Central memory CD8-positive, alpha-beta T cell (primary cell): Measurements from ENCODE around the gene IGBP1.
"Not testable (repeated sequence)": the region's sequence is repeated elsewhere in the genome, so short reads cannot be mapped to it uniquely, and the experiment has no call there.

Experiments used
- ATAC-seq: fragments of 150-1000 bp; cut with Tn5 transposase; replicated peaks from 2 replicates; pipeline ENCODE4 v1.10.0; 2022; ENCODE audit warnings: mild to moderate bottlenecking, moderate FRiP score, moderate number of reproducible peaks; ENCODE audit not compliant: poor library complexity, severe bottlenecking; ENCODE audit errors: extremely low read depth
- DNase-seq, 2 donors: peaks; one replicate each; pipeline ENCODE4 v3.0.0; 2021; ENCODE audit warnings: low spot score in 2 of 2
- H3K27ac Mint-ChIP-seq: one replicate; pipeline ENCODE4 v1.8.0; 2022; ENCODE audit warnings: low read depth, mild to moderate bottlenecking, moderate library complexity, mixed read lengths
- H3K27me3 Mint-ChIP-seq: one replicate; pipeline ENCODE4 v1.8.0; 2022; ENCODE audit warnings: mixed read lengths
- H3K36me3 Mint-ChIP-seq: one replicate; pipeline ENCODE4 v1.8.0; 2022; ENCODE audit warnings: mild to moderate bottlenecking, moderate library complexity, mixed read lengths; ENCODE audit not compliant: insufficient read depth
- H3K4me1 Mint-ChIP-seq: one replicate; pipeline ENCODE4 v1.8.0; 2022; ENCODE audit warnings: mixed read lengths
- H3K4me3 Mint-ChIP-seq: one replicate; pipeline ENCODE4 v1.8.0; 2022; ENCODE audit warnings: mild to moderate bottlenecking, moderate library complexity, mixed read lengths
- H3K9me3 Mint-ChIP-seq: one replicate; pipeline ENCODE4 v1.8.0; 2022; ENCODE audit warnings: mixed read lengths

Gene IGBP1

DNA sequence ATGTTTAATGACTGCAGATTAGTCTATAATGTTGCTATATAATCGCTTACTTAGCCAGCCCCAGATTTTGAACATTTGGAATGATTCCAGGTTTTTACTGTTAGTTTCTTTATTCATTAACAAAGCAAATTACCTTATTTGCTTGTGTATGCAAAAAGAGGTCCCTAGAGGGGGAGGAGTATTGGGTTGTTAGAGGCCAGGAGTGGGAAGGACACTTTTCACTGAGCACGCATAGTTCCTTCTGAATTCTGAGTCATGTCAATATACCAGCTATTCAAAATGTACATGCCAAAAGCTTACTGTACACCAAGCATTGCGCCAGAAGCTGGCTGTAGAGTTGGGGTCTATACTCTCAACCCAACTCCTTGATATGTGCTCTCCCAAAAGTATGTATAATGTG, 39.0 kb downstream of the IGBP1 start:
- H3K27ac Mint-ChIP-seq, result no peak overlapping the region

DNA sequence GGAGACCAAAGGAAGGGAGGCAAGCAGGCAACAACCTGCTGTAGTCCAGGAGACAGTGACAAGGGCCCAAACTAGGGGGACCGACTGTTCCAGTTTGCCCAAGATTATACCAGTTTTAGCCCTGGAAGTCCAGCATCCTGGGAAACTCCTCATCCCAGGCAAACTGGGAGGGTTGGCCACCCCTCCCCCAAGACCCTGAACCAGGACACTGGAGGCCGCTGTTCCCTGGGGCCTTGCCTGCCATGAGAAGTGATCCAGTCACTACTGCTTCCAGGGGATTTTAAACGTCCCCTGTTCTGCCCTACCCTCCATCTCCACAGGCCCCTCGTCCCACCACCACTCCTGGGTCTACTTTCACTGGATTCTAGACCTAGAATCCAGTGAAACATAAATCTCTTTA, 39.7 kb downstream of the IGBP1 start:
- Mint-ChIP-seq H3K36me3 (no peaks in the 10 kb centered on the region), H3K27ac (no peak overlapping the region), H3K4me1 (no peaks in the 10 kb centered on the region), H3K4me3 (no peak overlapping the region), H3K27me3 (no peaks in the 10 kb centered on the region), H3K9me3 (no peaks in the 10 kb centered on the region)
- ATAC-seq (no peak), DNase-seq (no peak)

More for the DNA sequence above, 39.0 kb downstream of the IGBP1 start:
- H3K36me3 Mint-ChIP-seq, result no peaks in the 10 kb centered on the region
- H3K27me3 Mint-ChIP-seq, result no peaks in the 10 kb centered on the region
- no peak for ATAC-seq
- H3K4me3 Mint-ChIP-seq, result no peak overlapping the region
- no peaks in the 10 kb centered on the region for H3K9me3 Mint-ChIP-seq
- DNase-seq, result no peak
- H3K4me1 Mint-ChIP-seq, result no peaks in the 10 kb centered on the region

DNA sequence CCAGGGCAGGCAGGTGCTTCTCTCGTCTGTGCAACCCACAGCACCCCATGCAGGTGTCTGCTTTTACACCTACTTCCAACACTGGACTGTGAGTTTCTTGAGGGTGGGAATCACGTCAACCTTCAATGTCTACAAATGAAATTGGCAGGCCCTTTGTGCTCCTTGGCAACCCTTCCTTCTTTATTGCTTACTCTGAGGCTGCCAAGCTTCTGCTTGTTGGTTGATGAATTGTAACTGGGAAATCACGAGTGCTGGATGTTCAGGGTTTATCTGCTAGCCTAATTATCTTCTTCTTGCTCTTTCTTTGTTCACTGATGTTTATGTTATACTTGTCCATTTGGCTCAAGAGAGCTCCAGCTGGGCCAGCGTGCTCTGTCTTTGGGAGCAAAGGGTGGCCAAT, 41.5 kb downstream of the IGBP1 start:
- Mint-ChIP-seq H3K9me3 (no peaks in the 10 kb centered on the region), H3K36me3 (no peaks in the 10 kb centered on the region), H3K27ac (no peak overlapping the region), H3K4me1 (no peaks in the 10 kb centered on the region), H3K27me3 (no peaks in the 10 kb centered on the region), H3K4me3 (no peak overlapping the region)
- DNase-seq (no peak), ATAC-seq (no peak)

GRCh38 chrX:70175338-70175737, 42.1 kb downstream of the IGBP1 start:
- Mint-ChIP-seq H3K9me3 (no peaks in the 10 kb centered on the region), H3K4me1 (no peaks in the 10 kb centered on the region), H3K27me3 (no peaks in the 10 kb centered on the region), H3K4me3 (no peak overlapping the region), H3K27ac (no peak overlapping the region), H3K36me3 (no peaks in the 10 kb centered on the region)
- no peak for DNase-seq
- no peak for ATAC-seq

DNA sequence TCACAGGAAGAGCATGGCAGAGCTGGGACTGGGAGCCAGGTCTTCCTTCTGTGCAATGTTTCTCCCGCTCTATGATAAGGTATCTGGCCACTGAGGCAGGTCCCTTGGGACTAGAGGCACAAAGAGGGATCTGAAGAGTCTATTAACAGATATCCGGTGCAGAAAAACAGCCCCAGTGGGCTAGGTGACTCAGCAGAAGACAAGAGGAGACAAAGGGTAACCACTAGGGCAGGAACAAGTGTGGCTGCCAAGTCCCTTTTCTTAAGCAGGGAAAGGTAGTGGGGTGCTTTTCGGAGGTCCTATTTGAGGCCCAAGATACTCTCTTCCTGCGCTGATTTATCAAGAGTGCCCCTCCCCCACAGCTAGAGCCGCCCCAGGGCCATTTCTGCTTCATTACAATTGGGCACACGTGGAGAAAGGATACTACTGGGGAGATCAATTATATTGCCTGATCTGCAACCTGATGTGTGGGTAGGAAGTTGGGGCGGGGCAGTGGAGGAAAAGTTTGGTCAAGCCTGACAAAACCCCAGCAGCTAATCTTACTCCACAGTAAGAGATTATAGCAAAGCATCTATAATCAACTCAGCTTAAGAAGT, 43.8 kb downstream of the IGBP1 start, which contains the start of gene DGAT2L6:
Gene DGAT2L6, plus strand, starts transcription at position 546 of the 596 bp plus-strand sequence. CDS start 100 bp downstream, outside the sequence.
- H3K27ac Mint-ChIP-seq, result no peak within 1 kb of the TSS
- no peaks in the 10 kb centered on the region for H3K9me3 Mint-ChIP-seq
- H3K27me3 Mint-ChIP-seq, result no peaks in the 10 kb centered on the region
- no peaks in the 10 kb centered on the region for H3K36me3 Mint-ChIP-seq
- DNase-seq, result no peak
- H3K4me1 Mint-ChIP-seq, result no peaks in the 10 kb centered on the region
- H3K4me3 Mint-ChIP-seq, result no peak within 1 kb of the TSS
- ATAC-seq, result no peak

- Mint-ChIP-seq H3K9me3 (no peaks in the 10 kb centered on the region), H3K4me1 (no peaks in the 10 kb centered on the region), H3K36me3 (no peaks in the 10 kb centered on the region), H3K4me3 (no peak overlapping the region), H3K27me3 (peaks cover 12% of the 10 kb centered on the region), H3K27ac (no peak overlapping the region)
- ATAC-seq, result no peak
- no peak for DNase-seq
Observed at GRCh38 chrX:70183091-70183490, 49.8 kb downstream of the IGBP1 start.

DNA sequence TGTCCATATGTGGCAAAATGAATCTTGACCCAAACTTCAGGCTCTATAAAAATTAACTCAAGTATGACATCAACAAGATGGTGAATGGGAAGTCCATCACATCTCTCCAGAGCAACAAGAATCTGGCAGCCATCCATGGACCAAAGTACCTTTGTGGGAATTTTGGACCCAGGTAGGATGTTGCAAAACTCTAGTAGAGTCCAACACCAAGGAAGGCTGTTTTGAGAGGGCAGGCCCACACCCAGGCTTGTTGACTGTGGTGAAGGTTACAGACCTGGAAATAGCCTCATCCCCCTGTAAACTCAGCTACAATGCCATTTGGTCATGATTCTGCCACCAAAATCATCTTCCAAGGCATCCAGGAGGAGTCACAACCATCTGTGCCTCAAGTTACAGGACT, 57.0 kb downstream of the IGBP1 start:
- DNase-seq, result no peak
- Mint-ChIP-seq H3K9me3 (peaks cover 9% of the 10 kb centered on the region), H3K27me3 (peaks cover 21% of the 10 kb centered on the region), H3K27ac (no peak overlapping the region), H3K4me1 (no peaks in the 10 kb centered on the region), H3K4me3 (no peak overlapping the region), H3K36me3 (peaks cover 3% of the 10 kb centered on the region)
- no peak for ATAC-seq

DNA sequence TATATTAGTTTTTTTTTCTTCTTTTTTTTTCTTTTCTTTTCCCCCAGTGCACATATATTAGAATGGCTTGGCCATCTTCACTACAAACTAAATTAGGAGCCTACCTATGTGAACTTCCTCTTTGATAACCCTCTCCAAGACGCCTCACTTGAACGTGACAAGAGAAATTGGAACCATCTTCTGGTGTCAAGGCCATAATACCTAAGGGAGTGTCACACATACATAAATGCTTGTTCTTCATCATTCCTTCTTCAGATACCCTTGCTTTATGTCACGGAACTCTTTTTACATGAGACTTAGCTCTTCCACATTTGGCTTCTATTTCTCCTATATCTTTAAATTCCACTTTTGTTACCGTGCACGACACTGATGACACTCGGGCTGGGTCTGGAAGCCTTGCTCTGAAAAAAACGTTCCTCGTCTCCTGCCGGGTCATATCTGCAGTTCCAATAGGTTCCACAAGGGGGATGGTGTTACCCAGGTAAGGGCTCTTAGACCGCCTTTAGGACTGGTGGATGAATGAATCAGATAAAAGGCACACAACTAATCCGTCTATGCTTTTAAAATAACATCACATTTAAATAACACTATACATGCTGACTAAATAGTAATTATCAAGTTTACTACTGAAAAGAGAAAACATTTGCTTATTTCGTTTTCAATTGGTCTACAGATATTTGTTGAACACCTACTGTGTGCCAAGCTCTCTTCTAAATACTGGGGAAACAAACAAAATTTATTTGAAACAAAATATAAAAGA, 63.9 kb downstream of the IGBP1 start:
- ATAC-seq (peak; percentile 60), DNase-seq (peak; percentile 29 to 37)
- Mint-ChIP-seq H3K27ac (no peak overlapping the region), H3K27me3 (no peaks in the 10 kb centered on the region), H3K9me3 (no peaks in the 10 kb centered on the region), H3K4me1 (peaks cover 6% of the 10 kb centered on the region), H3K36me3 (no peaks in the 10 kb centered on the region), H3K4me3 (no peak overlapping the region)

GRCh38 chrX:70201732-70202131, 68.5 kb downstream of the IGBP1 start:
- Mint-ChIP-seq H3K4me3 (no peak overlapping the region), H3K36me3 (no peaks in the 10 kb centered on the region), H3K9me3 (no peaks in the 10 kb centered on the region), H3K27me3 (no peaks in the 10 kb centered on the region), H3K4me1 (peaks cover 6% of the 10 kb centered on the region), H3K27ac (no peak overlapping the region)
- DNase-seq (no peak), ATAC-seq (no peak)

DNA sequence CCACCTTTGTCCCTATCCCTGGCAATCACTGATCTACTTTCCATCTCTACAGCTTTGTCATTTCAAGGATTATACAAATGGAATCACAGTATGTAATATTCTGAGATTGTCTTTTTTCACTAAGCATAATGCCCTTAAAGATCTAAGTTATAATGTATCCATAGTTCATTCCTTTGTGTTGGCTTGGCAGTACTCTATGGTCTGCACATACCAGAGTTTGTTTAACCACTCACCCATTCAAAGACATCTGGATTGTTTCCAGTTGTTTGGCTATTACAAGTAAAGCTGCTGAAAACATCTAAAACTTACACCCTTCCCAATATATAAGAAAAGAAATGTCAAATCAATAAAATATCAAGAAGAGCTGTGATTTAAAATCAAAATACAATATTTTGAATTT, 75.2 kb downstream of the IGBP1 start:
- no peak for ATAC-seq

GRCh38 chrX:70209570-70209969, 76.3 kb downstream of the IGBP1 start:
- ATAC-seq, result not testable (repeated sequence)

More for the DNA sequence above, 75.2 kb downstream of the IGBP1 start:
- Mint-ChIP-seq H3K36me3 (no peaks in the 10 kb centered on the region), H3K9me3 (no peaks in the 10 kb centered on the region), H3K27me3 (no peaks in the 10 kb centered on the region), H3K4me3 (no peak overlapping the region), H3K27ac (no peak overlapping the region), H3K4me1 (no peaks in the 10 kb centered on the region)
- DNase-seq, result no peak

More at GRCh38 chrX:70209570-70209969, 76.3 kb downstream of the IGBP1 start:
- not testable (repeated sequence) for H3K4me3 Mint-ChIP-seq, H3K27ac Mint-ChIP-seq, DNase-seq, H3K4me1 Mint-ChIP-seq, H3K9me3 Mint-ChIP-seq, H3K36me3 Mint-ChIP-seq, H3K27me3 Mint-ChIP-seq
